Gastroesophageal sphincter (tissue), 4 donors: ENCODE measurements around the gene TTC19. TPM values are rescaled to one million over a fixed set of nuclear protein-coding genes. Genes with fewer than 3 reads are reported as not detected.

ENCODE experiments used
- ATAC-seq: fragments of 150-250 bp; one replicate; pipeline ENCODE4 v1.9.1; 2016; ENCODE audit warnings: mild to moderate bottlenecking, moderate library complexity
- H3K27ac ChIP-seq, 4 donors: fragments of 200-600 bp; sonication (generic) in 3 of 4; 1 replicate in 3 of 4; 2 replicates in 1 of 4; pipeline ENCODE4 v1.5.1; 2016 to 2019
- H3K27me3 ChIP-seq: fragments of 200-600 bp; sonication (generic); one replicate; pipeline ENCODE4 v1.5.1; 2019
- H3K36me3 ChIP-seq, 2 donors: fragments of 200-600 bp; sonication (generic); one replicate each; pipeline ENCODE4 v1.5.1; 2019; ENCODE audit warnings: control low read depth in 1 of 2
- H3K4me1 ChIP-seq, 3 donors: fragments of 200-600 bp; sonication (generic); 1 replicate in 2 of 3; 2 replicates in 1 of 3; pipeline ENCODE4 v1.5.1; 2016 to 2019; ENCODE audit warnings: control low read depth in 2 of 3
- H3K4me3 ChIP-seq, 2 donors: fragments of 200-600 bp; sonication (generic); one replicate each; pipeline ENCODE4 v1.5.1; 2019; ENCODE audit warnings: mild to moderate bottlenecking in 1 of 2, moderate library complexity in 1 of 2
- H3K9me3 ChIP-seq, 3 donors: fragments of 200-600 bp; sonication (generic); one replicate each; pipeline ENCODE4 v1.5.1; 2017 to 2019; ENCODE audit warnings: control low read depth in 2 of 3
- EP300 ChIP-seq: sonication (generic); formaldehyde crosslinking; IDR thresholded peaks from one replicate; pipeline ENCODE4 v1.6.1; 2017; ENCODE audit warnings: antibody characterized with exemption, mild to moderate bottlenecking
- POLR2A ChIP-seq, 2 donors: fragments of 450-650 bp; IDR thresholded peaks; one replicate each; pipeline ENCODE4 v1.6.1; 2017; ENCODE audit warnings: antibody characterized with exemption in 2 of 2, mild to moderate bottlenecking in 2 of 2, moderate library complexity in 1 of 2
- POLR2AphosphoS5 ChIP-seq: sonication (generic); formaldehyde crosslinking; IDR thresholded peaks from one replicate; pipeline ENCODE4 v1.6.1; 2017; ENCODE audit warnings: antibody characterized with exemption
- WGBS, 2 donors: methylation state at CpG; one replicate each; pipeline ENCODE4 v1.1.5; 2018; ENCODE audit warnings: low coverage in 1 of 2; 5-methylcytosine and 5-hydroxymethylcytosine counted together
- total RNA-seq, 4 donors: library from RNA; depleted of rRNA; stranded (reverse); fragments of >200 nt; gene quantifications; one replicate each; pipeline ENCODE4 v1.1.0, GENCODE V29; 2016
- TF ChIP-seq, protein P1 (sequence below), 4 experiments: fragments of 200-600 bp in 2 of 4; fragments of 450-650 bp in 2 of 4; sonication (generic) in 1 of 4; IDR thresholded peaks; one replicate each; pipeline ENCODE4 v1.5.1; 2017 to 2019; ENCODE audit warnings: antibody characterized with exemption in 4 of 4, mild to moderate bottlenecking in 2 of 4, moderate library complexity in 2 of 4

TTC19 gene
- total RNA-seq, 4 donors from 2014 or later, result 22.1 to 57.1 (median 40.0) TPM

DNA sequence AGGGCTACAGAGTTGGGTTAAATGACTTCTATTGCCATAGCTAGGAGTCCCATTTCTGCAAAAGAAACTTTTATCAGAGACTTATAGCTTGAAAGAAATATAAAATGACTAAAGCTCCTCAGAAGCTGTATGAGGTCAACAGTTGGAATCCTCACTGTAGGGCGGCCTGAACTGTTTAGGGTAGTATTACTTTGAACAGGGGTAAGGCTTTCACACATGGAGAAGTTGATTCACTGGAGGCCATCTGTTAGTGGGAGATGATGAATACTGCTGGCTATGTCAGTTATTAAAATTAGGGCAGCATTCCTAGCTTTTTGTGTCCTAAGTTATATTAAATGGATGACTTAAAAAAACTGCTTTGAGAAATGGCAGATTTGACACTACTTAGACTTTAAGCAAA lies 6.0 kb downstream of the TTC19 start:
- 91% methylated on average over 1 of the region's 1 CpG; no CpG with 5 or more reads in 1 of the 2 donors for WGBS, 2 donors
- Histone ChIP-seq H3K27ac (no peak overlapping the region), H3K4me1 (peaks cover 3 to 13% (median 7%) of the 10 kb centered on the region in 3 donors), H3K9me3 (peaks cover 0 to 4% (median 0%) of the 10 kb centered on the region in 3 donors), H3K27me3 (no peaks in the 10 kb centered on the region), H3K4me3 (no peak overlapping the region), H3K36me3 (peaks cover 0 to 90% of the 10 kb centered on the region in 2 donors)
- TF ChIP-seq EP300 (no peak), POLR2A (IDR thresholded peaks at IDR 0.05) (no peak), POLR2AphosphoS5 (no peak)
- TF ChIP-seq, protein P1, sequence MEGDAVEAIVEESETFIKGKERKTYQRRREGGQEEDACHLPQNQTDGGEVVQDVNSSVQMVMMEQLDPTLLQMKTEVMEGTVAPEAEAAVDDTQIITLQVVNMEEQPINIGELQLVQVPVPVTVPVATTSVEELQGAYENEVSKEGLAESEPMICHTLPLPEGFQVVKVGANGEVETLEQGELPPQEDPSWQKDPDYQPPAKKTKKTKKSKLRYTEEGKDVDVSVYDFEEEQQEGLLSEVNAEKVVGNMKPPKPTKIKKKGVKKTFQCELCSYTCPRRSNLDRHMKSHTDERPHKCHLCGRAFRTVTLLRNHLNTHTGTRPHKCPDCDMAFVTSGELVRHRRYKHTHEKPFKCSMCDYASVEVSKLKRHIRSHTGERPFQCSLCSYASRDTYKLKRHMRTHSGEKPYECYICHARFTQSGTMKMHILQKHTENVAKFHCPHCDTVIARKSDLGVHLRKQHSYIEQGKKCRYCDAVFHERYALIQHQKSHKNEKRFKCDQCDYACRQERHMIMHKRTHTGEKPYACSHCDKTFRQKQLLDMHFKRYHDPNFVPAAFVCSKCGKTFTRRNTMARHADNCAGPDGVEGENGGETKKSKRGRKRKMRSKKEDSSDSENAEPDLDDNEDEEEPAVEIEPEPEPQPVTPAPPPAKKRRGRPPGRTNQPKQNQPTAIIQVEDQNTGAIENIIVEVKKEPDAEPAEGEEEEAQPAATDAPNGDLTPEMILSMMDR (IDR thresholded peaks at IDR 0.05), result no peak
- no peak for ATAC-seq

DNA sequence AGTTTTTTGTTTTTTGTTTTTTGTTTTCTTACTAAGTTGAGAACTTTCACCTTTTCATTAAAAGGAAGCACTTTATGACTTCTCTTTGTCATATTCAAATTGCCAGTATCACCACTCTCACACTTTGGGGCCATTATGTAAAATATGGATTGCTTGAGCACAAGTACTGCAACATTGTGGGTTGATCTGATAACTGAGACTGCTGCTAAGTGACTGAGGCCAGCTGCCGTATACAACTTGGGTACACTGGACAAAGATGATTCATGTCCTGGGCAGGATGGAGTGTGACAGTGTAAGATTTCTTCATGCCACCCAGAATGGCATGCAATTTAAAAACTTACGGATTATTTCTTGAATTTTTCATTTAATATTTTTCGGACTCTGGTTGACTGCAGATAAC lies 7.8 kb downstream of the TTC19 start:
- H3K27ac ChIP-seq, result no peak overlapping the region
- 90 to 94% methylated on average over 3 of the region's 3 CpGs for WGBS, 2 donors
- H3K4me1 ChIP-seq, result peaks cover 0 to 7% (median 0%) of the 10 kb centered on the region in 3 donors
- no peak overlapping the region for H3K4me3 ChIP-seq
- no peaks in the 10 kb centered on the region for H3K27me3 ChIP-seq
- TF ChIP-seq, protein P1 (IDR thresholded peaks at IDR 0.05), result no peak
- TF ChIP-seq POLR2A (IDR thresholded peaks at IDR 0.05), result no peak
- no peak for TF ChIP-seq POLR2AphosphoS5
- no peak for TF ChIP-seq EP300
- peaks cover 0 to 85% of the 10 kb centered on the region in 2 donors for H3K36me3 ChIP-seq
- no peak for ATAC-seq
- H3K9me3 ChIP-seq, result no peaks in the 10 kb centered on the region

- ATAC-seq, result peak; percentile 66
- peak overlapping the region in 1 of 4 donors; percentile 27 for H3K27ac ChIP-seq
Measured at GRCh38 chr17:16013943-16014407, 14.4 kb downstream of the TTC19 start.

DNA sequence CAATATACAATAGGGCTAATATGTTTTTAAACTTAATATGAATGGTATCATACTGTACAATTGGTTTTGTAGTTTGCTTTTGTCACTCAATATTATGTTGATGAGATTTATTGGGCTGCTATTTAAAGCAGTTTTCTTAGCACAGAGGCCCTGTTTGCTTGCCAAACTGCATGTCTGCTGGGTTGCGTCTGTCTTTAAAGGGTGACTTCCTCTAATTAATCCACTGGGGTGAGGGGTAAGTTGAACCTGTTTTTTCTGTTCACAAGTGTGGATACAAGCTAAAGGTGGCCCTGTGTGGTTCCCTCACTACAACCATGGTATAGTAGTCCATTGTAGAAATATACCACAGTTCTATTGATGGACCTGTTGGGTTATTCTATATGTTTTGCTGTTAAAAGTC lies 19.7 kb downstream of the TTC19 start:
- no peaks in the 10 kb centered on the region for H3K9me3 ChIP-seq
- H3K36me3 ChIP-seq, result peaks cover 0 to 44% of the 10 kb centered on the region in 2 donors
- H3K4me1 ChIP-seq, result peaks cover 0 to 23% (median 0%) of the 10 kb centered on the region in 3 donors
- WGBS, 2 donors, result 9 to 42% methylated on average over 1 of the region's 1 CpG
- TF ChIP-seq, protein P1 (IDR thresholded peaks at IDR 0.05), result no peak
- TF ChIP-seq EP300 (no peak), POLR2AphosphoS5 (no peak), POLR2A (IDR thresholded peaks at IDR 0.05) (no peak)
- no peaks in the 10 kb centered on the region for H3K27me3 ChIP-seq
- H3K27ac ChIP-seq, result no peak overlapping the region
- H3K4me3 ChIP-seq, result no peak overlapping the region
- ATAC-seq, result no peak

More at GRCh38 chr17:16013943-16014407, 14.4 kb downstream of the TTC19 start:
- H3K27me3 ChIP-seq, result no peaks in the 10 kb centered on the region
- no peak overlapping the region for H3K4me3 ChIP-seq
- TF ChIP-seq EP300, result no peak
- TF ChIP-seq, protein P1 (IDR thresholded peaks at IDR 0.05), result peak; percentile 21 to 60 (median 52)
- peaks cover 0 to 24% (median 0%) of the 10 kb centered on the region in 3 donors for H3K4me1 ChIP-seq
- WGBS, 2 donors, result 23 to 33% methylated on average over 2 to 3 of the region's 3 CpGs
- no peaks in the 10 kb centered on the region for H3K9me3 ChIP-seq
- peaks cover 0 to 43% of the 10 kb centered on the region in 2 donors for H3K36me3 ChIP-seq

GRCh38 chr17:16023881-16024280 lies 24.3 kb downstream of the TTC19 start:
- Histone ChIP-seq H3K27ac (no peak overlapping the region), H3K4me3 (no peak overlapping the region), H3K9me3 (no peaks in the 10 kb centered on the region), H3K36me3 (peaks cover 5 to 69% of the 10 kb centered on the region in 2 donors), H3K27me3 (no peaks in the 10 kb centered on the region), H3K4me1 (peaks cover 0 to 32% (median 0%) of the 10 kb centered on the region in 3 donors)
- TF ChIP-seq, protein P1 (IDR thresholded peaks at IDR 0.05), result no peak
- no peak for TF ChIP-seq POLR2AphosphoS5
- TF ChIP-seq EP300, result no peak
- TF ChIP-seq POLR2A (IDR thresholded peaks at IDR 0.05), result no peak
- WGBS, 2 donors, result 63 to 80% methylated on average over 4 of the region's 4 CpGs
- no peak for ATAC-seq
